ENCODE measurements around the gene CAPN13.

Gene CAPN13

GRCh38 chr2:30769891-30770462, 37.3 kb downstream of the CAPN13 start:
- no peak for DNase-seq (ENCODE audit: low read depth)
- TF ChIP-seq, protein P1, sequence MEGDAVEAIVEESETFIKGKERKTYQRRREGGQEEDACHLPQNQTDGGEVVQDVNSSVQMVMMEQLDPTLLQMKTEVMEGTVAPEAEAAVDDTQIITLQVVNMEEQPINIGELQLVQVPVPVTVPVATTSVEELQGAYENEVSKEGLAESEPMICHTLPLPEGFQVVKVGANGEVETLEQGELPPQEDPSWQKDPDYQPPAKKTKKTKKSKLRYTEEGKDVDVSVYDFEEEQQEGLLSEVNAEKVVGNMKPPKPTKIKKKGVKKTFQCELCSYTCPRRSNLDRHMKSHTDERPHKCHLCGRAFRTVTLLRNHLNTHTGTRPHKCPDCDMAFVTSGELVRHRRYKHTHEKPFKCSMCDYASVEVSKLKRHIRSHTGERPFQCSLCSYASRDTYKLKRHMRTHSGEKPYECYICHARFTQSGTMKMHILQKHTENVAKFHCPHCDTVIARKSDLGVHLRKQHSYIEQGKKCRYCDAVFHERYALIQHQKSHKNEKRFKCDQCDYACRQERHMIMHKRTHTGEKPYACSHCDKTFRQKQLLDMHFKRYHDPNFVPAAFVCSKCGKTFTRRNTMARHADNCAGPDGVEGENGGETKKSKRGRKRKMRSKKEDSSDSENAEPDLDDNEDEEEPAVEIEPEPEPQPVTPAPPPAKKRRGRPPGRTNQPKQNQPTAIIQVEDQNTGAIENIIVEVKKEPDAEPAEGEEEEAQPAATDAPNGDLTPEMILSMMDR (conservative IDR thresholded peaks at IDR 0.05; ENCODE audit: low read depth, low read length), result no peak
- H3K4me3 ChIP-seq (ENCODE audit: low read depth, low read length), result no peak overlapping the region

DNA sequence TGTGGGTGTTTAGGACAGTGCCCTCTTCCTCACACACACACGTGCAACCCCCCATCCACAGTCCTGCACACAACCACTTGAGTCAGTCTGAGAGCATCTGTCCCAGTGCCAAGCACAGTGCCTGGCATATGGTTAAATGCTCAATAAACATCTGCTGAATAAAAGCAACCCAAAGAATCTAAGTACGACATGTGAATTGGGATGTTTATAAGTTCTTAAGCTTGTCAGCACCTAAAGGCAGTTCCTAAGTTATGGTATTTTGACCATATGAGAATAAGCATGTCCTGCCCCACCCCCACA, 37.8 kb downstream of the CAPN13 start:
- TF ChIP-seq, protein P1 (conservative IDR thresholded peaks at IDR 0.05; ENCODE audit: low read depth, low read length), result no peak
- DNase-seq (ENCODE audit: low read depth), result no peak
- no peak overlapping the region for H3K4me3 ChIP-seq (ENCODE audit: low read depth, low read length)

DNA sequence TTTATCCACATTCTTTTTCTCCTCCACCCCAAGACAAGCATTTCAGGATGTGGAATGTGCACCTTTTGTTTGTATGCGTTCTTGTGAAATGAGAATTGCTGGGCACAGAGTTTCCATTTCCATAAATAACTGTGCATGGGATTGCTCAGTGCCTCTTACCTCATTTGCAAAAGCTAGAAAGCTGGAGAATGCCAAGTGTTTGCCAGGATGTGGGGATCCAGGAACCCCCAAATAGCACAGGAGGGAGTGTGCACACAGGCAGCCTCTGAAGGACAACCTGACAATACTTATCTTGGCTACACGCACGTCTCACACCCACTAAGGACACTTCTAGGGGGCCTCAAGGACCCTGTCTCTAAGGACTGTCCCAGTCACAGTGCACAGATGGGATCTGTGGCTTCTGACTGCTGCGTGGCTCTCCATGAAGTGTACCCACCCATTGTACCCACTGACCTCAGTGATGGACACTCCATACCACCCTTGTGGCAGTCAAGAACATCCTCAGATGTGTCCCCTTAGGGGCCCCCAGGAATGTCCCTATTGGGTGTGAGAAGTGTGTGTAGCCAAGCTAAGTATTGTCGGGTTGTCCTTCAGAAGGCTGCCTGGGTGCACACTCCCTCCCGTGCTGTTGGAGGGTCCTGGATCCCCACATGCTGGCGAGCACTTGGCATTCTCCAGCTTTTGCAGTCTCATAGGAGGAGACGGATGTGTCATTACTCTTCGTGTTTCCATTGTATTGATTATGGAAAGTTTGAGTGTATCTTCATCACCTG, 38.4 kb downstream of the CAPN13 start:
- no peak for DNase-seq (ENCODE audit: low read depth)
- TF ChIP-seq, protein P1 (conservative IDR thresholded peaks at IDR 0.05; ENCODE audit: low read depth, low read length), result no peak
- H3K4me3 ChIP-seq (ENCODE audit: low read depth, low read length), result no peak overlapping the region

- no peak overlapping the region for H3K4me3 ChIP-seq (ENCODE audit: low read depth, low read length)
- DNase-seq (ENCODE audit: low read depth), result no peak
- TF ChIP-seq, protein P1 (conservative IDR thresholded peaks at IDR 0.05; ENCODE audit: low read depth, low read length), result no peak
Observed at GRCh38 chr2:30768036-30768686, 39.1 kb downstream of the CAPN13 start.

DNA sequence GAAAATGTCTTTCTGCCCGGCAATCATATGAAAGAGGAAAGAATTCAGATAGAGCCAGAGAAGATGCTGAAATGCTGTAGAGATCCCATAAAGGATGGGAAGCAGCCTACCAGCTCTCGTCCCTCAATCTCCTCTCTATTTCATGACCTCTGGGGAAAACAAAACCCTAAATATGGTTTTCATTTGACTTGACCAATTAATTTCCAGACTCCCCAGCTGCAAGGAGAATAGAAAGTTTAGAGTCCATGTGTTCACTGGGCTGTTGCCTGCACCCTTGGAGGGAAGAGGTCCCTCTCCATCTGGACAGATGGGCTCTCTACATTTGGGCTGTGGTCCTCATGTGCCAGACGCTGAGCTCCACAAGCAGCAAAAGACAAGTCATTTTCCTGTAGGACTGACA, 40.6 kb downstream of the CAPN13 start:
- TF ChIP-seq, protein P1 (conservative IDR thresholded peaks at IDR 0.05; ENCODE audit: low read depth, low read length), result no peak
- DNase-seq (ENCODE audit: low read depth), result no peak
- H3K4me3 ChIP-seq (ENCODE audit: low read depth, low read length), result no peak overlapping the region

GRCh38 chr2:30765876-30766470, 41.3 kb downstream of the CAPN13 start:
- no peak for DNase-seq (ENCODE audit: low read depth)
- TF ChIP-seq, protein P1 (conservative IDR thresholded peaks at IDR 0.05; ENCODE audit: low read depth, low read length), result no peak
- H3K4me3 ChIP-seq (ENCODE audit: low read depth, low read length), result no peak overlapping the region

All from choroid plexus epithelial cell (primary cell).